ENCODE results near the gene COPG1. TPM values are rescaled to one million over a fixed set of nuclear protein-coding genes. Genes with fewer than 3 reads are reported as not detected.

Gene COPG1
- total and polyA plus RNA-seq, 2 donors (not counting 3 experiments of a cell fraction or from before 2014, with no cell fraction given) = 112 to 202 TPM

GRCh38 chr3:129234441-129234840, 15.0 kb upstream of the COPG1 start:
- intact Hi-C loops (cut with micrococcal nuclease) = no loop called here
- Histone ChIP-seq H3K9ac (replicated peaks; ENCODE audit: extremely low read depth, insufficient read depth, low read length) (no peak overlapping the region), H3K79me2 (ENCODE audit: control insufficient read depth, insufficient read depth, low read length) (no peaks in the 10 kb centered on the region), H3K9me3 (replicated peaks; ENCODE audit: control insufficient read depth, insufficient read depth, low read length) (no peaks in the 10 kb centered on the region), H2AFZ (ENCODE audit: low read depth, low read length) (no peak overlapping the region), H3K27me3 (ENCODE audit: control insufficient read depth in 2 of 2, insufficient read depth in 2 of 2, low read length in 2 of 2) (no peaks in the 10 kb centered on the region), H3K4me2 (ENCODE audit: insufficient read depth, low read length) (no peak overlapping the region), H4K20me1 (replicated peaks; ENCODE audit: control insufficient read depth, extremely low read depth, insufficient read depth, low read length) (no peaks in the 10 kb centered on the region), H3K9me1 (replicated peaks; ENCODE audit: control insufficient read depth, extremely low read depth, insufficient read depth, low read length) (no peaks in the 10 kb centered on the region), H3K27ac (ENCODE audit: insufficient read depth, low read depth, low read length) (no peak overlapping the region), H3K36me3 (ENCODE audit: control insufficient read depth in 2 of 2, extremely low read depth in 1 of 2, insufficient read depth in 2 of 2, low read length in 2 of 2) (no peaks in the 10 kb centered on the region), H3K4me3 (replicated peaks in 1 of 3; ENCODE audit: insufficient read depth in 1 of 3, low read depth in 1 of 3, low read length in 3 of 3) (no peak overlapping the region), H3K4me1 (ENCODE audit: control insufficient read depth, extremely low read depth, insufficient read depth, low read length) (peaks cover 3% of the 10 kb centered on the region)
- DNase-seq (ENCODE audit: low read depth, low spot score) (no peak), FAIRE-seq (no peak)
- dilution Hi-C loops (cut with MboI; ENCODE audit: extremely low pct_ligation_motif_present, low sequenced_read_pairs) = no loop called here
- ChIA-PET CTCF (interaction anchor here (0.7 kb wide), 1 partner anchor 55 kb away, joined by 3 read pairs; no protein-coding TSS in a partner anchor), POLR2A (no interaction called here)
- TF ChIP-seq EZH2 (IDR thresholded peaks at IDR 0.05; ENCODE audit: borderline replicate concordance, low read depth, low read length, severe bottlenecking) (no peak), MYC (IDR thresholded peaks at IDR 0.05; ENCODE audit: low read depth, low read length) (no peak), POLR2A (IDR thresholded peaks at IDR 0.05; ENCODE audit: low read depth, low read length) (no peak), MAX (IDR thresholded peaks at IDR 0.05; ENCODE audit: insufficient read depth, insufficient read length) (no peak), JUN (IDR thresholded peaks at IDR 0.05; ENCODE audit: borderline replicate concordance, insufficient read depth, insufficient read length, low read depth) (no peak), FOS (IDR thresholded peaks at IDR 0.05; ENCODE audit: borderline replicate concordance, insufficient read depth, low read length) (no peak), GATA2 (IDR thresholded peaks at IDR 0.05; ENCODE audit: insufficient read depth, insufficient read length, low read depth, low read length) (no peak)
- BruUV-seq (replicated peaks) = no TSS peak

GRCh38 chr3:129235344-129235917, 14.0 kb upstream of the COPG1 start:
- CTCF ChIA-PET = interaction anchor here (0.7 to 1.7 kb wide), 3 partner anchors 11 to 182 kb away, joined by 3 to 9 read pairs (median 3); no protein-coding TSS in a partner anchor
- Histone ChIP-seq H3K36me3 (ENCODE audit: control insufficient read depth in 2 of 2, extremely low read depth in 1 of 2, insufficient read depth in 2 of 2, low read length in 2 of 2) (no peaks in the 10 kb centered on the region), H3K4me3 (replicated peaks in 1 of 3; ENCODE audit: insufficient read depth in 1 of 3, low read depth in 1 of 3, low read length in 3 of 3) (no peak overlapping the region), H3K4me2 (ENCODE audit: insufficient read depth, low read length) (no peak overlapping the region), H3K27ac (ENCODE audit: insufficient read depth, low read depth, low read length) (no peak overlapping the region), H2AFZ (ENCODE audit: low read depth, low read length) (no peak overlapping the region), H3K9me3 (replicated peaks; ENCODE audit: control insufficient read depth, insufficient read depth, low read length) (no peaks in the 10 kb centered on the region), H3K79me2 (ENCODE audit: control insufficient read depth, insufficient read depth, low read length) (no peaks in the 10 kb centered on the region), H3K4me1 (ENCODE audit: control insufficient read depth, extremely low read depth, insufficient read depth, low read length) (no peaks in the 10 kb centered on the region), H3K27me3 (ENCODE audit: control insufficient read depth in 2 of 2, insufficient read depth in 2 of 2, low read length in 2 of 2) (no peaks in the 10 kb centered on the region), H3K9me1 (replicated peaks; ENCODE audit: control insufficient read depth, extremely low read depth, insufficient read depth, low read length) (no peaks in the 10 kb centered on the region), H4K20me1 (replicated peaks; ENCODE audit: control insufficient read depth, extremely low read depth, insufficient read depth, low read length) (no peaks in the 10 kb centered on the region), H3K9ac (replicated peaks; ENCODE audit: extremely low read depth, insufficient read depth, low read length) (no peak overlapping the region)
- TF ChIP-seq POLR2AphosphoS5 (IDR thresholded peaks at IDR 0.05; ENCODE audit: insufficient read depth, low read depth, low read length) (no peak), POLR2A (IDR thresholded peaks at IDR 0.05; ENCODE audit: low read depth, low read length) (no peak), MYC (IDR thresholded peaks at IDR 0.05; ENCODE audit: low read depth, low read length) (no peak), JUN (IDR thresholded peaks at IDR 0.05; ENCODE audit: borderline replicate concordance, insufficient read depth, insufficient read length, low read depth) (no peak), FOS (IDR thresholded peaks at IDR 0.05; ENCODE audit: borderline replicate concordance, insufficient read depth, low read length) (no peak), GATA2 (IDR thresholded peaks at IDR 0.05; ENCODE audit: insufficient read depth, insufficient read length, low read depth, low read length) (no peak), CTCF (IDR thresholded peaks at IDR 0.05; ENCODE audit: extremely low read depth in 1 of 2, insufficient read depth in 1 of 2, low read depth in 1 of 2, low read length in 2 of 2) (no peak), EZH2 (IDR thresholded peaks at IDR 0.05; ENCODE audit: borderline replicate concordance, low read depth, low read length, severe bottlenecking) (no peak), MAX (IDR thresholded peaks at IDR 0.05; ENCODE audit: insufficient read depth, insufficient read length) (no peak)
- BruUV-seq (replicated peaks) = no TSS peak
- no peak for FAIRE-seq
- POLR2A ChIA-PET = interaction anchor here (0.6 kb wide), 1 partner anchor 15 kb away, joined by 4 read pairs; no protein-coding TSS in a partner anchor
- no peak for DNase-seq (ENCODE audit: low read depth, low spot score)
- dilution Hi-C loops (cut with MboI; ENCODE audit: extremely low pct_ligation_motif_present, low sequenced_read_pairs) = no loop called here
- intact Hi-C loops (cut with micrococcal nuclease) = no loop called here
